ENCODE measurements around the gene SEPTIN10. TPM values are rescaled to one million over a fixed set of nuclear protein-coding genes. Genes with fewer than 3 reads are reported as not detected.

The SEPTIN10 gene
- total and polyA plus RNA-seq, 9 donors, result 48.9 to 93.8 (median 74.8) TPM

GRCh38 chr2:109648041-109648527 lies 34.3 kb upstream of the SEPTIN10 start:
- H3K9me3 ChIP-seq, result no peaks in the 10 kb centered on the region
- no peak for TF ChIP-seq POLR2A (IDR thresholded peaks at IDR 0.05)
- TF ChIP-seq, protein P1, sequence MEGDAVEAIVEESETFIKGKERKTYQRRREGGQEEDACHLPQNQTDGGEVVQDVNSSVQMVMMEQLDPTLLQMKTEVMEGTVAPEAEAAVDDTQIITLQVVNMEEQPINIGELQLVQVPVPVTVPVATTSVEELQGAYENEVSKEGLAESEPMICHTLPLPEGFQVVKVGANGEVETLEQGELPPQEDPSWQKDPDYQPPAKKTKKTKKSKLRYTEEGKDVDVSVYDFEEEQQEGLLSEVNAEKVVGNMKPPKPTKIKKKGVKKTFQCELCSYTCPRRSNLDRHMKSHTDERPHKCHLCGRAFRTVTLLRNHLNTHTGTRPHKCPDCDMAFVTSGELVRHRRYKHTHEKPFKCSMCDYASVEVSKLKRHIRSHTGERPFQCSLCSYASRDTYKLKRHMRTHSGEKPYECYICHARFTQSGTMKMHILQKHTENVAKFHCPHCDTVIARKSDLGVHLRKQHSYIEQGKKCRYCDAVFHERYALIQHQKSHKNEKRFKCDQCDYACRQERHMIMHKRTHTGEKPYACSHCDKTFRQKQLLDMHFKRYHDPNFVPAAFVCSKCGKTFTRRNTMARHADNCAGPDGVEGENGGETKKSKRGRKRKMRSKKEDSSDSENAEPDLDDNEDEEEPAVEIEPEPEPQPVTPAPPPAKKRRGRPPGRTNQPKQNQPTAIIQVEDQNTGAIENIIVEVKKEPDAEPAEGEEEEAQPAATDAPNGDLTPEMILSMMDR (IDR thresholded peaks at IDR 0.05), result no peak
- TF ChIP-seq EP300 (IDR thresholded peaks at IDR 0.05), result no peak
- no peak overlapping the region for H3K27ac ChIP-seq
- no peak for DNase-seq
- no peak overlapping the region for H3K4me3 ChIP-seq
- 76 to 81% (median 79%) methylated on average over 8 of the region's 8 CpGs for WGBS, 3 donors
- peaks cover 4% of the 10 kb centered on the region for H3K4me1 ChIP-seq (ENCODE audit: insufficient read depth)
- no peaks in the 10 kb centered on the region for H3K36me3 ChIP-seq
- intact Hi-C loops (cut with DNase I), result no loop called here
- no peaks in the 10 kb centered on the region for H3K27me3 ChIP-seq

DNA sequence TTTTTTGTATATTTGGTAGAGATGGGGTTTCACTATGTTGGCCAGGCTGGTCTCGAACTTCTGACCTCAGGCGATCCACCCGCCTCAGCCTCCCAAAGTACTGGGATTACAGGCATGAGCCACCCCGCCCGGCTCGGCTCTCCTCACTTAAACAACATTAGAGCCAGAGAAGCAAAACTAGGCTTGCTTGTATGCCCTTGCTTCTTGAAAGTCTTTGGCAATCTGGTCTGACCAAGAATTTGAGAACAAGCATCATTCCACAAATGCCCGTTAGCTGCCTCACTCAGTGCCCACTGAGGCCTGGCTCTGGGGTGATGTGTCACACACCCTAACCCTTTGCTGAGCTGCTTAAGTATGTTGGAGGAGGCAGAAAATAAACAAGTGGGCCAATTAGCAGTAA lies 33.9 kb upstream of the SEPTIN10 start:
- Histone ChIP-seq H3K9me3 (no peaks in the 10 kb centered on the region), H3K4me1 (ENCODE audit: insufficient read depth) (peaks cover 4% of the 10 kb centered on the region), H3K27ac (no peak overlapping the region), H3K27me3 (no peaks in the 10 kb centered on the region), H3K4me3 (no peak overlapping the region), H3K36me3 (no peaks in the 10 kb centered on the region)
- intact Hi-C loops (cut with DNase I), result no loop called here
- no peak for TF ChIP-seq POLR2A (IDR thresholded peaks at IDR 0.05)
- TF ChIP-seq, protein P1 (IDR thresholded peaks at IDR 0.05), result no peak
- no peak for TF ChIP-seq EP300 (IDR thresholded peaks at IDR 0.05)
- WGBS, 3 donors, result 88 to 96% (median 91%) methylated on average over 7 of the region's 7 CpGs
- no peak for DNase-seq

DNA sequence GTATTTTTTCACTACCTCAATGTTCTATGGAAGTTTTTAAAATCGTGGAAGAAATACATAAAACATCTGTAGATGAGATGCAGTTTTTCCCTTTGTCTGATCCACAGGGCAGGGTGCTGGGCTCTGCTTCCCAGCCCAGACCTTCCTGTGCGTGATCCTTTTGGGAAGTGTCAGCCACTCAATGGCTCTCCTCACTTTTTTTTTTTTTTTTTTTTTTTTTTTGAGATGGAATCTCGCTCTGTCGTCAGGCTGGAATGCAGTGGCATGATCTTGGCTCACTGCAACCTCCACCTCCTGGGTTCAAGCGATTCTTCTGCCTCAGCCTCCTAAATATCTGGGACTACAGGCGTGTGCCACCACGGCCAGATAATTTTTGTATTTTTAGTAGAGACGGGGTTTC lies 33.2 kb upstream of the SEPTIN10 start:
- intact Hi-C loops (cut with DNase I), result no loop called here
- no peak for DNase-seq
- no peak overlapping the region for H3K27ac ChIP-seq
- no peak for TF ChIP-seq EP300 (IDR thresholded peaks at IDR 0.05)
- TF ChIP-seq POLR2A (IDR thresholded peaks at IDR 0.05), result no peak
- TF ChIP-seq, protein P1 (IDR thresholded peaks at IDR 0.05), result no peak
- no peaks in the 10 kb centered on the region for H3K27me3 ChIP-seq
- peaks cover 4% of the 10 kb centered on the region for H3K4me1 ChIP-seq (ENCODE audit: insufficient read depth)
- H3K9me3 ChIP-seq, result no peaks in the 10 kb centered on the region
- H3K4me3 ChIP-seq, result no peak overlapping the region
- no peaks in the 10 kb centered on the region for H3K36me3 ChIP-seq
- 82 to 89% (median 88%) methylated on average over 8 of the region's 8 CpGs for WGBS, 3 donors

DNA sequence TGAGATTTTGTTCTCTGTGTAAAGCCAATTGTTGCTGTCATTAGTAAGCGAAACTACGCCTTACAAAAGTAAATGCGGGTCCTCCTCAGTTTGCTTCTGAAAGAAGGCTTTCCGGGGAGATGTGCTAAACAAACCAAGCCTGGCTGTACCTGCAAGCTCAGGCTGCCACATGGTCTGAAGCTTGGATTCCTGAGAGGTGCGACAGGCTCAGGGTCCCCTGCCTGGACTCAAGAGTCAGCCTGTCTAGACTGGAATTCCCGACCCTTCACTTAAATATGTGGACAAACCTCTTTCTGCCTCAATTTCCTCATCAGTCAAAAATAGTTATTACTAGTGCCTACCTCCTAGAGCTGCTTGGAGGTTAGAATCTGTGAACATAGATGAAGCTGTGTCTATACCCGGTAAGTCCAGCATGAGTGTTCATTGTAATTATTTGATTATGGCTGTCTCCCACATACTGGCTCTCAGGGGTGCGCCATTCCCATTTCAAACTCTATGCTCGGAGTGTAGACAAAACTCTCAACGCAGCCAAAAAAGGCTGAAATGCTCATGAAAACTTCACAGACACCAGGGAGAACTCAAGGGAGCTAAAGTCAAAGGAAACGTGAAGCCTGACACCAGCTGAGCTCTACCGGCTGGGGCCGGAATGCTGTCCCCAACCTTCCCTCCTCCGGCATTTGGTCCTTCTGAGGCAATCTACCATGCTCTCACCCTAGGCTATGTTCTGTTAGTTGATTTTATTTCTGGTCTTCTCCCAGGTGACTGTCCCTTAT lies 31.8 kb upstream of the SEPTIN10 start:
- H3K36me3 ChIP-seq, result no peaks in the 10 kb centered on the region
- no peak overlapping the region for H3K4me3 ChIP-seq
- 93 to 95% (median 93%) methylated on average over 14 of the region's 14 CpGs for WGBS, 3 donors
- TF ChIP-seq POLR2A (IDR thresholded peaks at IDR 0.05) (no peak), EP300 (IDR thresholded peaks at IDR 0.05) (no peak)
- TF ChIP-seq, protein P1 (IDR thresholded peaks at IDR 0.05), result no peak
- intact Hi-C loops (cut with DNase I), result no loop called here
- H3K4me1 ChIP-seq (ENCODE audit: insufficient read depth), result peaks cover 4% of the 10 kb centered on the region
- no peak overlapping the region for H3K27ac ChIP-seq
- no peaks in the 10 kb centered on the region for H3K27me3 ChIP-seq
- DNase-seq, result no peak
- H3K9me3 ChIP-seq, result no peaks in the 10 kb centered on the region

Measured in ovary (tissue), 9 donors.